VCaP (cell line): ENCODE data around the gene KIF18B.
A peak's percentile ranks its signal among the peaks of the same experiment; 100 is the strongest.

Experiments
- H3K27ac ChIP-seq: fragments of 450-650 bp; 2 replicates; pipeline ENCODE4 v1.5.1; 2017
- CTCF ChIP-seq: fragments of 450-650 bp; conservative IDR thresholded peaks from 2 replicates; pipeline ENCODE4 v1.5.1; 2017; ENCODE audit warnings: mild to moderate bottlenecking, moderate library complexity

The KIF18B gene

DNA sequence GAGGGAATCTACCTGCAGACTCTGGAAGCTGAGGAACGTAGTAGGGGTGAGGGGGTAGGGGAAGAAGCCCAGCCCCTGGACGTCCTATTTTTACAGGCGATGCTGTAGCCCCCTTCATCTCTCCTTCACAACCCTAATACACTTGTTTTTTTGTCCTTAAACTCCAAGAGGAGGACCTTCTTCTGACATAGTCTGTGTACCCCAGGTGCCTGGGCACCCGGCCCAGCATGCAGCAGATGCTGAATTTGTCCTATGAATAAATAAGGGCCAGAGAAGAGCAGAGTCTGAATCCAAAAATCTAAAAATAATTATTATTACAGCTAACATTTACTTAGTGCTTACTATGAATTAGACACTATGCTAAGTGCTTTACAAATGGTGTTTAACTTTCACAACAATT, 5.1 kb downstream of the KIF18B start:
- no peak for TF ChIP-seq CTCF
- H3K27ac ChIP-seq: no peak overlapping the region

DNA sequence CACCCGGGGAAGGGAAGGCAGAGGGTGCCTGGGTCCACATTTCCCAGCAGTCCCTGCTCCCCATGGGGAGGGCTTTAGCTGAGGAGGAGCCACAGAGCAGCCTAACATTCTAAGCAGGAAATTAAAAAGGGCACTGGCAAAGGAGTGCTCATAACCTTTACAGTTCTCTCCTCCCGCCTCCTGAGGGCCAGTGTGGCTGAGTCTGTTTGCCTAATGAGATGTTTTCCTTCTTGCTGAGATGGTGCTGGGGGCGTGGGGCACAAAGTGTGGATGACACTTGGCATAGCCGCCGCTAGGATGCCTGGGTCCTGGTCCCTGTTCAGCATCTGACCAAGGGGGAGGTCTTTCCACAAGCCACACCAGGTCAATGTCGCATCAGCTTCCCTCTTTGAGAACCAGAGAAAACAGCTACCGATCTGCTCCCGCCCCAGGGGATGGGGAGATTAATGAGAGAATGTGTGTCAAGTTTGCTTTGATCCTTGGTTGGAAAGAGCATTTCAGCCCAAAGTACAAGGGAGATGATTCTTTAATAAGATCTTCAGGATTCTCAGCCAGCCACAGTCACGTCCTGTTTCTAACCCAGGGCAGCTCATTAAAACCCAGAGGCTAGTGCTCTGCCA, 5.8 kb downstream of the KIF18B start:
- TF ChIP-seq CTCF: no peak
- H3K27ac ChIP-seq: 0 out of 2 replicates have a peak overlapping the region, but pooled peaks have one; percentile 21

- no peak overlapping the region for H3K27ac ChIP-seq
- TF ChIP-seq CTCF: no peak
Measured at GRCh38 chr17:44940768-44941167, 6.8 kb downstream of the KIF18B start.

DNA sequence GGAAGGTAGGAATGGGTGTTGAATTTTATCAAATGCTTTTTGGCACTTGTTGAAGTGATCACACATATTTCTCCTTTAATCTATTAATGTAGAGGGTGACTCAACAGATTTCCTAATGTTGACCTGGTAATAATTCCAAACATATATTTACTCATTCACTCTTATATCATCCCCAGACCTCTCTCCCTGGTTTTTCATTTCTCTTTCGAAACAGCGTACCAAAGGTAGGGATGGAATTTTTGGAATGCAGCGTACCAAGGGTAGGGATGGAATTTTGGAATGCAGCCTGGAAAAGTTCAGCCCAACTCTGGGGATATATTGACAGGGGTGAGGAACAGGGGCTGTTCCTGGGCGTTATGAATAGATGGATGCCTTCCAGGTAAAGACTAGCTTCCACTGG, 7.3 kb downstream of the KIF18B start:
- H3K27ac ChIP-seq: no peak overlapping the region
- no peak for TF ChIP-seq CTCF

DNA sequence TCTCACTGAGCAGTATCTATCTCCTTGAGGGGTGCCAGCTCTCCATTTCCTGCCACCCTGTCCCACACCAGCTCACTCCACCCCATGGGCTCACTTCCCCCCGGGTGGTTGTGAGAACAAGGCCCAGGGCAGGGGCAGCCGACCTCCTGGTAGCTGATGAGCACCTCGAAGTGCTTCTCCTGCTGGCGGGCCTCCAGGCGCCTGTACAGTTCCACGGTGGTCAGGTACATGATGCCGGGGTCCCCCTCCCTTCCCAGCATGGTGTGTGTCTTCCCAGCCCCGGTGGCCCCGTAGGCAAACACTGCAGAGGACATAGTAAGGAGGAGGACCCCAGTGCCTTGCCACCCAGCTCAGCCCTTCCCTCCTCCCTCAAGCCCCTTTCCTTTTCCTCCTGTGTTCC, 12.5 kb downstream of the KIF18B start:
- no peak for TF ChIP-seq CTCF
- H3K27ac ChIP-seq: no peak overlapping the region

DNA sequence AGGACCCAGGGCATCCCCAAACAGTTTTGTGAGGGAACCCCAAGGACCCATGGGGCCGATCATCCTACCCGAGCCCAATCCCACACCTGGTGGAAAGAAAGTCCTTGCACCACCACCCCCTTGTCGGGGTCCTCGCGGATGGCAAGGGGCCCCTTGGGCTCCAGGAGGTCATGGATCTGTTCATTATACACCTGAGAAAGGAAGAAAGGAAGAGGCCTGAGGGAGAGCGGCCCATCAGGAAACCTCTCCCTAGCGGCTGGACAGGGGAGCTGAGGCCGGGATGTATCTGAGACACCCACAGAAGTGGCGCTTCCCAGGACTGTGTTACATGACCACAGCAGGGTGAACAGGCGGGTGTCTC, 12.8 kb downstream of the KIF18B start:
- TF ChIP-seq CTCF: no peak
- H3K27ac ChIP-seq: no peak overlapping the region

DNA sequence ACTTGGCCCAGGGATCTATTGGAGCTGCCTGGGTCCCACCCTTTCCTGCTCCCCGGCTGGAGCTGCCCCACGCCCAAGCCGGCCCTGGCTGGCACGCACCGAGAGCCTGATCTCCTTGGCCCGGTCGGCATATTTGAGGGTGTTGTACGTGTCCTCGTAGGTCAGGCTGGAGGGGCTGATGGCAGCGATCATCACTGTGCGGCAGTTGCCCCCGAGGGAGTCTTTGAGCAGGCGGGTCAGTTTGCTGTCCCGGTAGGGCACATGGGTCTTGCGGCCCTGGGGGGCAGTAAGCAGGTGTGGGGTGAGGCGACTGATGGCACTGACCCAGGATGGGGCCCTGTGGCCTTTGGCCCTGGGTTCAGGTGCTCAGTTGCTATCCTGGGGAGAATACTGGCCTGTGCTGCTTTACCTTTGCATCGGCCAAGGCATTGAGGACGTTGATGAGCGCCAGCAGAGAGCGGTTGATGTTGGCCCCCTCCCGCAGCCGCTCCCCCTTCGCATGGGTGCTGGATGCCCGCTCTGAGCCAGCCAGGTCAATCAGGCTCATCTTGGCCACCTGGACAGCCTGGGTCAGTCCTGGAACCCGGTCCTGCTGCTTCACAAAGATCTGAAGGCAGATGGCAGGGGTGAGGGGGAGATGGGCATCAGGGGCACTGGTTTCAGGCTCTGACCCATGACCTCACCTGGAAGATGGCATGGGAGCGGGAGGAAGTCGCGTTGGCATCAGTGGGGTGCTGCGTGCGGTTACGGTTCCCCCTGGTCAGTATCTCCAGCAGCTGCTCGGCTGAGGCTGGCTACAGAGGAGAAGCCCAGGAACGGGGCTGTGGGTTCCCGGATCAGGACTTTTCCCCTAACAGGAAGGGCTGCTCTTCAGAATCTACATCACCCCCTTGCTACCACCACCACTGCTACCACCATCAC, 13.5 kb downstream of the KIF18B start:
- H3K27ac ChIP-seq: no peak overlapping the region
- no peak for TF ChIP-seq CTCF
